Stimulated activated CD8-positive, alpha-beta memory T cell treated with anti-CD3 and anti-CD28 coated beads, Interleukin-2, amount 100 ng/mL, for 48 hours (primary cell): Measurements from ENCODE around the gene AIG1.

Experiments used
- DNase-seq, 2 donors: peaks; one replicate each; pipeline ENCODE4 v3.0.0-alpha.2; 2020; ENCODE audit warnings: low read depth in 2 of 2

AIG1 gene

GRCh38 chr6:143196525-143197225 lies 136.0 kb downstream of the AIG1 start:
- no peak for DNase-seq

- DNase-seq = no peak
Observed at GRCh38 chr6:143197377-143197776, 136.7 kb downstream of the AIG1 start.

- no peak for DNase-seq
Observed at GRCh38 chr6:143198312-143198711, 137.6 kb downstream of the AIG1 start.

GRCh38 chr6:143199291-143199690 lies 138.6 kb downstream of the AIG1 start:
- DNase-seq = no peak

DNA sequence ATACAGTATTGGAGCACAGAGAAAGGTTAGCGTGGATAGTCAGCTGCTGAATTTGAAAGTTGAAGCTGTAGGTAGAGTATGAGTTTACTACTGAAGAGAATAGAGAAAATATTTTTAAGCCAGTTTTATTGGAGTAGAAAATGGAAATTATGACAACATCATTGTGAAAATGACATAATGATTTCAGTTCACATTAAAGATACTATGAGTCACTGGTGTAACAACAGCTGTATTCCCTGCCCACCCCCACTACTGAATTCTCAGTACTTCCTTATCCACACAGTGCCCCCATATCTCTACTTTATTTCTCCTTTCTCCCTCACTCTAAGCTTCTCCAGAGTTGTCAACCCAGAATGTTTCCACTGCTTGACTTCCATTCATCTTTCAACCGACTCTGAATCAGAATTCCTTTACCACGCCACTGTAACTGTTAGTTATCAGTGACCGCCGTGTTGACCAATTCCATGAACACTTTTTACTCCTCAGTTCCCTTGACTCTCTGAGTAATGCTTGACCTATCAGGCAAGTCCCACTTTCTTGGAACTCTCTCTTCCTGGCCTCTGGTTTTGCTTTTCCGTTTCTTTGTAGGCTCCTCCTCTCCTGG lies 139.6 kb downstream of the AIG1 start:
- DNase-seq = no peak

GRCh38 chr6:143204045-143204444 lies 143.4 kb downstream of the AIG1 start:
- DNase-seq = no peak

GRCh38 chr6:143205131-143205535 lies 144.4 kb downstream of the AIG1 start:
- DNase-seq = no peak

GRCh38 chr6:143205585-143205984 lies 144.9 kb downstream of the AIG1 start:
- DNase-seq = no peak

DNA sequence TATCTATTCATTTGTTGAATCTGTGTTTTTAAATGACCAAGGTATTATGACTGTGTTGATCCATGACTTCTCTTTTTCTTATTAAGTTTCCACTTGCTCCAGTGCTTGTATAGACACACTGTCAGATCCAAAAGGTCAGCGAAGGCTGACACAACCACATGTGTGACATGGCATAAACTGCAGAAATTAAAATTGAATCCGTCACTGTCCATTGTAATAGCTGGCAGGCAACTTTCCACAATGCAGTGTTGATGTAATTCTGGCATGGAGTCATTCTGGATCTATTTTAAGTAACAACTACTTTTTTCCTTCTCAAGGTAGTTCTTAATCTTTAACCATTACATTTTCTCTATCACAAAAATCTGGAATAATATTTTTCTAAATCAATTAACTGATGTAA lies 145.3 kb downstream of the AIG1 start:
- no peak for DNase-seq

DNA sequence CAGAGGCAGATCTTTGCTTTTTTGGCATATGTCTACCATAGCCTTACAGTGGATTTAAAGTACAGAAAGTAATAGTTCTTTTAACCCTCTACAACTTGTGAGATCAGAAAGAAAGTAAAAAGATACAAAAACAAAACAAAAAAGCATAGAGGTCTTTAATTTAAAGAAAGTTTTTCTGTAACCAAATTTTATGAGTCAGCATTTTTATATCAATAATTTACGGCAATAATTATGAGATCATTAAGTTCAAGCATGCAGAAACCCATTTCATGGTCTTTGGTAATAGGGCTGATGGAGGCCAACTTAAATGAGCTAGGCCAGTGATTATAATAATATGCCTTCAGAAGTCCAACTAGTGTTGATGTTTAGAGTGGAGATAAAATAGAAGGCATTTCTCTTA lies 145.9 kb downstream of the AIG1 start:
- DNase-seq = no peak

DNA sequence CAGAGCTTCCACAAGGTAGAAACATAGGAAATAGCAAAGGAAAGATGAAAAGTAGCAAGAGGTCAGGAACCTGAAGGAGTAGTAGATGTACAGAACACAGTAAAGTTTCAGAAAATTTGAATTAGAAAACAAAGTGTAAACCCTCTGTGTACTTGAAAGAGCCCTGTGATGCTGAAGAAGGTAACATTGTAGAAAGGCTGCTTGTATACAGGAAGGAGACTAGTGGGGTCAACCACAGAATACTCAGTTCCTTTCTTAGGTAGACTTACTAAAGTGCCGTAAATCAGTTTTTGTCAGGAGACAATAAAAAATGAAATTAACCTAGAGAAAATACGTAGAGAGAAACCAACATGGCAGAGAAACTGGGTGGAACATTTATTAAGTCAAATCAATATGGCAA lies 149.7 kb downstream of the AIG1 start:
- DNase-seq = no peak

DNA sequence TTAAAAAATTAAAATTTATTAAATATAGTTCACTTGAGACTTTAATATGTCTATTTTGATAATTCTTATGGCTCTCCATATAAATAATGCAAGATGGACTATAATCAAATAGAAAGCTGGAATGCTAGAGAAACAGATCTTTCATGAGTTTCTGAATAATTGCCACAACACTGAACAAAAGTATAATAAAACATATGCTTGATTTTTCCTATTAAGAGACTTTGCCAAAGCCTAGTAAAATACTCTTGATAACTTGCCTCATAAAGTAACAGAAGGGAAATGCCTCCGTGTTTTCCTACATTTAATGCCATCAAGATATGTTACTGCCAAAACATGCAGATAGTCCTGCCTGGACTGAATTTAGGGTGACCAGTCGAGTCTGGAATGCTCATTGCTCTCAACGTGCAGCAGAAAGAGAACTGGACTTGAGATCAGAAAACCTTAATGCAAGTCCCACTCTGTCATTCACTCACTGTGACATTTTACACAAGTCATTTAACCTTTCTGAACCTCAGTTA lies 153.2 kb downstream of the AIG1 start:
- DNase-seq = no peak

GRCh38 chr6:143215363-143215762 lies 154.7 kb downstream of the AIG1 start:
- no peak for DNase-seq

DNA sequence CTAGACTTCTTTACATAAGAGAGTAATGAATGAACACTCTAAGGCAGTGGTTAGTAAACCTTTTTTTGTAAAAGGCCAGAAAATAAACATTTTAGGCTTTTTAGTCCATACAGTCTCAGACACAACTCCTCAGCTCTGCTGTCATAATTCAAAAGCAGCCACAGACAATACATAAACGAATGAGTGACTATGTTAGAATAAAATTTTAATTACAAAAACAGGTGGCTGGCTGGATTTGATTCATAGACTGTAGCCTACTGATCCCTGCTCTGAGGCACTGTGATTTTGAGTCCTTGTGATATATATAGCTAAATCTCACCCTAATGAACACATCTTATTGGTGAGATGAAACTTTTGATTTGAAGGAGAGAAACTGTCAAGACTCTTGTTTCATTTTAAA lies 155.1 kb downstream of the AIG1 start:
- DNase-seq = no peak

DNA sequence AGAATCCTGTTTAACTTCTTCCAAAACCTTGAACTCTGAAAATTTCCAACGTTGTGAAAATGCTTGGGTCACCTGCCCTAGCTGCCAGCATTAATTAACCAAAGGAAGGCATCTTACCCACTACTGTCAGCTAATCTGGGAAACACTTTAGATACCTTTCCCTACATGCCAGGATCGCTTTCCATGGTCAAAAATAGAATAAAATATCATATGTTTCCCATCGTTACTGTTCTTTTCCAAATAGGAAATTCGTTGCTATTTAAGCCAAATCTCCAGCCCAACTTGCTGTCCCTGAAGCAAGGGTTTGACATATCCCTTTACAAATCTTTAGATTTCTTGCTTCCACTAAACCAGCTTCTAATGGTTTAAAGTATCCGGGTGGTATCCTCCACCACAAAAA lies 157.5 kb downstream of the AIG1 start:
- DNase-seq = no peak

- no peak for DNase-seq
Observed at GRCh38 chr6:143221698-143222097, 161.0 kb downstream of the AIG1 start.

- DNase-seq = no peak
Observed at GRCh38 chr6:143222310-143222709, 161.6 kb downstream of the AIG1 start.

DNA sequence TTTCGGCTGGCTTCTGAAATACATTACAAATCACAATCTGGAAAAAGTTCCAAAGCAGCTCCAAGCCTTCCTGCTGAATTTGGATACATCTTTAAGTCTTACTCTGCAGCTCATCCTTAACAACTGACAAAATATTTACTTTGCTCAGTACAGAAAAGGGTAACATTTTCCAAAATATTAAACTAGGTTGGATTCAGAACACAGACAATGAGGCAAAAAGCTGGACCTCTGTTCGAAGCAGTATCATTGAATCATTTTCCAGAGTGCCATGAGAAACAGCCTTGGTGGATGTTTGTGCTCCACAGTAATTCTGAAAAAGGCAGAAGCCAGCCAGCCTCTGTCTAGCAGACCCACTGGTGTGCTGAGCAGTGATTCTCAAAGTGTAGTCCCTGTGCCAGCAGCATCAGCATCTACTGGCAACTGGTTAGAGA lies 162.1 kb downstream of the AIG1 start:
- no peak for DNase-seq

GRCh38 chr6:143223895-143224294 lies 163.2 kb downstream of the AIG1 start:
- no peak for DNase-seq

GRCh38 chr6:143224516-143224915 lies 163.8 kb downstream of the AIG1 start:
- no peak for DNase-seq

- no peak for DNase-seq
Observed at GRCh38 chr6:143225929-143226328, 165.2 kb downstream of the AIG1 start.

GRCh38 chr6:143227675-143228074 lies 167.0 kb downstream of the AIG1 start:
- DNase-seq = no peak

DNA sequence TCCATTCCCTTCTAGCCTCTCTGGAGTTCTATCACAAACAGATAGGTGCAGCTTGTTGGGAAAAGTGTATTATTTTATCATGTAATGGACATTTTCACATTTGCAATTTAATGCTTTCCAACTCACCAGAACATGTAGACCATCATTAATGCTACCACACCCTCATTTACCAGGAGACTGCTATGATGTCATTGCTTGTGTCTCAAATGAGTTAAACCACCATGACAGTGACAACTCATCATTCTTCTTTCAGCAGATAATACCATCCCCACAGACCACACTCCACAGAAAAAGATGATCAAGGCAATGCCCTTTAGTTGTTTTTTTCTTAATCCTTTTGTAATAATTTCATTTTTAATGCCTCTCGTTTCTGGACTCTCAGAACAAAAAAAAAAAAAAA lies 168.7 kb downstream of the AIG1 start:
- no peak for DNase-seq

- DNase-seq = peak in 1 of 2 donors; percentile 25
Observed at GRCh38 chr6:143232849-143233248, 172.2 kb downstream of the AIG1 start.
